ENCODE measurements around the gene POLR2A. TPM values are rescaled to one million over a fixed set of nuclear protein-coding genes. Genes with fewer than 3 reads are reported as not detected.
A peak's percentile ranks its signal among the peaks of the same experiment; 100 is the strongest.

The POLR2A gene
- total RNA-seq, 2 donors from 2014 or later = 36.3 to 124 TPM

DNA sequence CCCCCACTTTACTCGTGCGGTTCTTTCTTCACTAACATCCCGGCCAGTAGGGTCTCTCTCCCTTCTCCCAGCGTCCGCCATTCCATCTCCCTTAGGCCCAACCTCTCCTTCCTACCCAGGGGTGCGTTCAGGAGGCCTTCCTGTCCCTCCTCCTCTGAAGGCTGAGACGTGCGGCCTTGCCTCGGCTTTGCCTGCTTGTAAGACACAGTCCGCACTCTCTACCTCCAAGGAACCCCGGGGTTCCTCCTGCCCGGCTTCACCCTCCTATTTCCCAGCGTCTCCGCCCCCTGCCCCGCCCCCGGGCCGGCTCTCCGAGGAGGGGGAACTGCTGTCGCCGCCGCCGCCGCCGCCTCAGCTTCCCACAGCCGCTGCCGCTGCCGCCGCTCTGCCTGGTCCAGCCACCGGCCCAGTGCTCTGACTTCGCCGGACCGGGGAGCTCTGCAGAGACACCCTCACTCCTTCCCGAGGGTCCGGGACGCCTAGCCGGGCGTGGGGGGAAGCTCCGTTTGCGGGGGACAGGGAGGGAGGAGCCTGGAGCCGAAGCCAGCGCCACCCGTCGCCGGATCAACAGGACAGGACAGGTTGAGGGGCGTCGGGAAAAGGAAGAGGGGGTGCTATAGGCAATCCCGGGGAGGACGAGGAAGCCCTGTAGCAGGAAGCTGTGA is 46.1 kb upstream of the POLR2A start:
- DNase-seq = peak; percentile 25 to 48 (median 34)
- Histone ChIP-seq H3K27me3 (no peaks in the 10 kb centered on the region), H3K4me3 (no peak overlapping the region), H3K36me3 (replicated peaks in 1 of 2; ENCODE audit: insufficient read depth in 1 of 2, low read depth in 2 of 2) (no peaks in the 10 kb centered on the region), H3K27ac (peak overlapping the region in 1 of 4 donors; percentile 94), H3K9me3 (no peaks in the 10 kb centered on the region), H3K4me1 (peaks cover 49% of the 10 kb centered on the region)
- intact Hi-C loops (cut with DNase I) = no loop called here
- TF ChIP-seq CTCF (IDR thresholded peaks at IDR 0.05) (no peak), POLR2A (IDR thresholded peaks at IDR 0.05) (no peak)
- 50 to 87% methylated on average over 48 of the region's 48 CpGs for WGBS, 2 donors
- no peak for ATAC-seq

DNA sequence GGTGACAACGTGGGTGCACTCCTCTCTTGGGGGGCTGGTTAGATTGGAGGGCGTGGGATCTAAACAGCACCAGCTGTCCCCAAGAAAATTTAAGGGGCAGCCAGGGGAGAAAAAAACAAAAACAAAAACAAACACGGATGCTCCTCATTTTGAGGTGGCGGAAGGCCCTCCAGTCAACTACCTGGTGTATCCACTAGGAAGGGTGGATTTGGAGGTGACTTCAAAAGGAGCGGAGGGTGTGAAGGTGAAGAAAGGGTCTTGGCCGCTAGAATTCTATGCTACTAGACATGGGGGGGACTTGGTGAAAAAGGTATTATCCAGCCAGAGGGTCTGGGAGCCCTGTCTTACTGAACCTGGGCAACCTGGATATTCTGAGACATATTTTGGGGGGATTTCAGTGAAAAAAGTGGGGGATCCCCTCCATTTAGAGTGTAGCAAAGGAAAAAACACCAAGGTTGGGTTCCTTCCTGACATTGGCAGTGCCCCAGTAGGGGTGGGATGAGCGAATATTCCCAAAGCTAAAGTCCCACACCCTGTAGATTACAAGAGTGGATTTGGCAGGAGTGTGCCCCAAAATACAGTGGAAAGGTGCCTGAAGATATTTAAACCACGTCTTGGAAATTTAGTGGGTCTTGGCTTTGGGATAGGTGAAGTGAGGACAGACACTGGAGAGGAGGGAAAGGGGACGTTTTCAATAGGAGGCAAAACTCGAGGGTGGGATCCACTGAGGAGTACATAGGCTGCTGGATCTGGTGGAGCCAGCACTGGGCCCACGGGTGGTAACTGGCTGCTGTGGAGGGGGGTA is 45.3 kb upstream of the POLR2A start:
- 64 to 66% methylated on average over 11 of the region's 11 CpGs for WGBS, 2 donors
- no peak for DNase-seq
- intact Hi-C loops (cut with DNase I) = no loop called here
- no peaks in the 10 kb centered on the region for H3K27me3 ChIP-seq
- no peaks in the 10 kb centered on the region for H3K36me3 ChIP-seq (replicated peaks in 1 of 2; ENCODE audit: insufficient read depth in 1 of 2, low read depth in 2 of 2)
- H3K4me3 ChIP-seq = no peak overlapping the region
- TF ChIP-seq CTCF (IDR thresholded peaks at IDR 0.05) (no peak), POLR2A (IDR thresholded peaks at IDR 0.05) (no peak)
- no peak for ATAC-seq
- H3K9me3 ChIP-seq = no peaks in the 10 kb centered on the region
- peaks cover 49% of the 10 kb centered on the region for H3K4me1 ChIP-seq
- no peak overlapping the region for H3K27ac ChIP-seq

DNA sequence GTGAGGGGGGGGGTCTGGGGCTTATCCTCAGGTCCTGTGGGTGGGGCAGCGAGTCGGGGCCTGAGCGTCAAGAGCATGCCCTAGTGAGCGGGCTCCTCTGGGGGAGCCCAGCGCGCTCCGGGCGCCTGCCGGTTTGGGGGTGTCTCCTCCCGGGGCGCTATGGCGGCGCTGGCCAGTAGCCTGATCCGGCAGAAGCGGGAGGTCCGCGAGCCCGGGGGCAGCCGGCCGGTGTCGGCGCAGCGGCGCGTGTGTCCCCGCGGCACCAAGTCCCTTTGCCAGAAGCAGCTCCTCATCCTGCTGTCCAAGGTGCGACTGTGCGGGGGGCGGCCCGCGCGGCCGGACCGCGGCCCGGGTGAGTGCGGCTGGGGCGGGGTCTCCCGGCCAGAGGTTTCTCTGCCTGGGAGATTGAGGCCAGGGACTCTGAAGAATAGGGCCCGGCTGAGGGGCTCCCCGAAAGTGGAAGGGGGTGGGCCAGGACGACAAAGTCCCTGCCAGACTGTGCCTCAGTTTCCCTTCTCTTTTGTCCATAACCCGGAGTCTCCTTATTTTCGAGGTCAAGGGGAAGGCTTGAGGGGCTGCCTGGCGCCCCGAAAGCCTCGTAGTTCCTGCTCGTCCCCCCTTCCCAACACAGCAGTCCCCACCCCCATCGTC is 44.6 kb upstream of the POLR2A start, which contains the start of gene FGF11:
Gene FGF11 (plus strand): TSS at position 51 of the 651 bp plus-strand sequence. CDS start 109 bp downstream, at position 160.
- no peak for ATAC-seq
- WGBS, 2 donors = 4 to 5% methylated on average over 31 to 43 of the region's 50 CpGs

More for the DNA sequence above, 44.6 kb upstream of the POLR2A start, which contains the start of gene FGF11:
- TF ChIP-seq CTCF (IDR thresholded peaks at IDR 0.05) (no peak), POLR2A (IDR thresholded peaks at IDR 0.05) (peak in 1 of 3 donors; percentile 8)
- Histone ChIP-seq H3K4me1 (peaks cover 49% of the 10 kb centered on the region), H3K9me3 (no peaks in the 10 kb centered on the region), H3K36me3 (replicated peaks in 1 of 2; ENCODE audit: insufficient read depth in 1 of 2, low read depth in 2 of 2) (no peaks in the 10 kb centered on the region), H3K27ac (no peak within 1 kb of the TSS), H3K27me3 (no peaks in the 10 kb centered on the region), H3K4me3 (no peak within 1 kb of the TSS)
- intact Hi-C loops (cut with DNase I) = loop anchor here (5.0 kb wide), 1 partner anchor 48 kb away; no protein-coding TSS in a partner anchor
- no peak for DNase-seq

All from body of pancreas (tissue), 4 donors.